DOHH2 (cell line): ENCODE measurements around the gene AHRR.

ENCODE experiments used
- H3F3A ChIP-seq: fragments of 200-600 bp; sonication (generic), shearing (Covaris generic); 2 replicates; pipeline ENCODE4 v1.6.0; 2016; ENCODE audit warnings: antibody characterized with exemption, mild to moderate bottlenecking; ENCODE audit not compliant: control insufficient read depth, insufficient read depth
- H3K27ac ChIP-seq: fragments of 200-600 bp; sonication (generic); 2 replicates; pipeline ENCODE4 v1.5.1; 2014; ENCODE audit warnings: low read depth, mild to moderate bottlenecking, low read length, moderate library complexity
- H3K27me3 ChIP-seq: fragments of 200-600 bp; sonication (generic); 2 replicates; pipeline ENCODE4 v1.6.1; 2014; ENCODE audit warnings: mild to moderate bottlenecking, low read length, mixed read lengths; ENCODE audit not compliant: control insufficient read depth
- H3K36me3 ChIP-seq: fragments of 200-600 bp; sonication (generic); 2 replicates; pipeline ENCODE4 v1.6.1; 2014; ENCODE audit warnings: mild to moderate bottlenecking, low read length, moderate library complexity, mixed read lengths; ENCODE audit not compliant: control insufficient read depth
- H3K4me1 ChIP-seq: fragments of 200-600 bp; sonication (generic); 2 replicates; pipeline ENCODE4 v1.6.1; 2014; ENCODE audit warnings: mild to moderate bottlenecking, low read length, mixed read lengths; ENCODE audit not compliant: control insufficient read depth
- H3K4me2 ChIP-seq: fragments of 200-600 bp; sonication (generic); 2 replicates; pipeline ENCODE4 v1.6.0; 2014; ENCODE audit warnings: mild to moderate bottlenecking, low read length, moderate library complexity
- H3K4me3 ChIP-seq: fragments of 200-600 bp; sonication (generic); 2 replicates; pipeline ENCODE4 v1.5.1; 2014; ENCODE audit warnings: mild to moderate bottlenecking, low read length, mixed read lengths
- H3K79me2 ChIP-seq: fragments of 200-600 bp; sonication (generic); 2 replicates; pipeline ENCODE4 v1.6.1; 2014; ENCODE audit warnings: mild to moderate bottlenecking, low read length, mixed read lengths; ENCODE audit not compliant: control insufficient read depth
- H3K9me2 ChIP-seq: fragments of 200-600 bp; sonication (generic); replicated peaks from 2 replicates; pipeline ENCODE4 v1.6.1; 2014; ENCODE audit warnings: mild to moderate bottlenecking, low read length, mixed read lengths; ENCODE audit not compliant: control insufficient read depth
- H3K9me3 ChIP-seq: fragments of 200-600 bp; sonication (generic); 2 replicates; pipeline ENCODE4 v1.6.1; 2014; ENCODE audit warnings: antibody characterized with exemption, low read length, mixed read lengths; ENCODE audit not compliant: control insufficient read depth, insufficient read depth
- H4K20me1 ChIP-seq: fragments of 200-600 bp; sonication (generic); 2 replicates; pipeline ENCODE4 v1.6.0; 2014; ENCODE audit warnings: low read depth, mild to moderate bottlenecking, antibody characterized with exemption, low read length, moderate library complexity; ENCODE audit not compliant: control insufficient read depth, insufficient read depth
- CTCF ChIP-seq: fragments of 200-600 bp; sonication (generic); IDR thresholded peaks from one replicate; pipeline ENCODE4 v1.5.1; 2014; ENCODE audit warnings: antibody characterized with exemption, mild to moderate bottlenecking, low read depth, low read length; ENCODE audit not compliant: poor library complexity, severe bottlenecking
- EZH2phosphoT487 ChIP-seq: fragments of 200-600 bp; sonication (generic); IDR thresholded peaks from 2 replicates; pipeline ENCODE4 v1.6.1; 2017; ENCODE audit warnings: borderline replicate concordance, mild to moderate bottlenecking, antibody characterized with exemption, low read length, moderate library complexity, mixed read lengths

Gene AHRR

GRCh38 chr5:350355-350754 is 28.8 kb downstream of the AHRR start:
- Histone ChIP-seq H4K20me1 (no peaks in the 10 kb centered on the region), H3K4me3 (no peak overlapping the region), H3K9me2 (no peaks in the 10 kb centered on the region), H3K27ac (no peak overlapping the region), H3K4me2 (no peak overlapping the region), H3F3A (peaks cover 18% of the 10 kb centered on the region), H3K36me3 (peaks cover 51% of the 10 kb centered on the region), H3K27me3 (no peaks in the 10 kb centered on the region), H3K9me3 (no peaks in the 10 kb centered on the region), H3K79me2 (peaks cover 60% of the 10 kb centered on the region), H3K4me1 (peaks cover 53% of the 10 kb centered on the region)
- TF ChIP-seq EZH2phosphoT487 = no peak
- peak; percentile 70 for TF ChIP-seq CTCF

GRCh38 chr5:351084-351920 is 29.8 kb downstream of the AHRR start:
- no peaks in the 10 kb centered on the region for H3K27me3 ChIP-seq
- no peaks in the 10 kb centered on the region for H3K9me3 ChIP-seq
- peaks cover 43% of the 10 kb centered on the region for H3K4me1 ChIP-seq
- H4K20me1 ChIP-seq = no peaks in the 10 kb centered on the region
- TF ChIP-seq EZH2phosphoT487 = no peak
- no peak for TF ChIP-seq CTCF
- H3F3A ChIP-seq = peaks cover 11% of the 10 kb centered on the region
- peaks cover 60% of the 10 kb centered on the region for H3K36me3 ChIP-seq
- H3K4me2 ChIP-seq = no peak overlapping the region
- H3K27ac ChIP-seq = no peak overlapping the region
- H3K9me2 ChIP-seq = no peaks in the 10 kb centered on the region
- no peak overlapping the region for H3K4me3 ChIP-seq
- peaks cover 54% of the 10 kb centered on the region for H3K79me2 ChIP-seq

GRCh38 chr5:351921-352245 is 30.4 kb downstream of the AHRR start:
- H4K20me1 ChIP-seq = no peaks in the 10 kb centered on the region
- no peaks in the 10 kb centered on the region for H3K9me2 ChIP-seq
- no peak overlapping the region for H3K4me3 ChIP-seq
- no peaks in the 10 kb centered on the region for H3K27me3 ChIP-seq
- H3K36me3 ChIP-seq = peaks cover 61% of the 10 kb centered on the region
- no peak overlapping the region for H3K4me2 ChIP-seq
- H3K27ac ChIP-seq = no peak overlapping the region
- H3K79me2 ChIP-seq = peaks cover 50% of the 10 kb centered on the region
- peaks cover 37% of the 10 kb centered on the region for H3K4me1 ChIP-seq
- no peaks in the 10 kb centered on the region for H3K9me3 ChIP-seq
- H3F3A ChIP-seq = 0 out of 2 replicates have a peak, but pooled peaks cover 6% of the 10 kb centered on the region
- TF ChIP-seq EZH2phosphoT487 (no peak), CTCF (no peak)
